Measurements from ENCODE around the gene ZDHHC14.
A peak's percentile ranks its signal among the peaks of the same experiment; 100 is the strongest.

The ZDHHC14 gene

DNA sequence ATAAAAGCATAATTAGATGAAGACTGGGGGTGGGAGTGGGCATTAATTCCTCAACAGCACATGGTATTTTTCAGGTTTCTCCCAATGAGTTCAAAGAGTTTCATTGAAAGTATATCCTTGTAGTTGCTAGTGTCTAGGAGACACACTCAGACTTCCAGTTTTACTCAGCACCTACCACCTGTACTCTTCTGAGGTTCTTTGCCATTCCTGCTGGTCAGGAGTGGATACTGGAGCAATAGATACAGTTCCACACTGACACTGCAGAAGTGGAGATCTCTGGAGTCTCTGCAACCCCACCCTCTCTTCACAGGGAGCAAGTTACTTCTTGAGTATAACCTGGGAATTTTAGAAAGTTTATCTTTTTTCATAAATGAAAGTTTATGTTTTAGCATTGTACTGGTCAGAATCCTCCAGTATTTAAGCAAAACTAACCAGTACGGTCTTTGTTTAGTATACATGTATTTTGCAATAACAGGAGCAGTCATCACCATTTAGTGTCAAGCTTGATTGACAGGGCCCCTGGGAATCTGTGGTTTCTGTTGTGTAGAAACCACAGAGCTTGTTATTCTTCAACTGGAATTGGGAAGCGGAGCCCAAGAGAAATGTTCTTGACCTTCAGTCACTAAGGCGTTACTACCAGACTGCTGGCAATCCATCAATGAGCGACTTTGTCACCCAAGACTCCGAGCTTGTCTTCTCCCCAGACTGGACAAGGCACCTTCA, 148.1 kb downstream of the ZDHHC14 start:
- Mint-ChIP-seq H3K4me1 (peaks cover 48% of the 10 kb centered on the region), H3K4me3 (peak overlapping the region; percentile 8), H3K9me3 (no peaks in the 10 kb centered on the region), H3K27ac (peak overlapping the region; percentile 8), H3K27me3 (no peaks in the 10 kb centered on the region), H3K36me3 (peaks cover 4% of the 10 kb centered on the region)
- DNase-seq (ENCODE audit: low spot score in 2 of 2) (no peak), ATAC-seq (ENCODE audit: low read depth) (peak; percentile 53)

DNA sequence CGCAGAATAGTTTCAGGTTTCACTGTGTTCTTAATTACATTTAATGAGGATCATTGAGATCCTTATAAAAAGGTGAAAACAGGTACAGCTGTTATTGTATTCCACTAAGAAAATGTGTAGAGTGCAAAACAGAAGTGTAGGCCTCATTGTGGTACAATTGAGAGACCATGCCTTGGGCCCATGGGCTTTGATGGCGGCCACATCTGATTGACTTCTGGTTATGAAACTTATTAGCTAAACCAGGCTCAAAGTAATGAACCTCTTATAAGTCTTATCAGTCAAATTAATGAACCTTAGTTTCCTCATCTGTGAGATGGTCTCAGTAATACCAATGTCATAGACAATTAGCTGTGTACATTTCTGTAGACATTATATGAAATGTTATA, 148.7 kb downstream of the ZDHHC14 start:
- H3K27me3 Mint-ChIP-seq: no peaks in the 10 kb centered on the region
- no peaks in the 10 kb centered on the region for H3K9me3 Mint-ChIP-seq
- ATAC-seq (ENCODE audit: low read depth) (no peak), DNase-seq (ENCODE audit: low spot score in 2 of 2) (no peak)
- peak overlapping the region; percentile 8 for H3K27ac Mint-ChIP-seq
- H3K36me3 Mint-ChIP-seq: peaks cover 4% of the 10 kb centered on the region
- H3K4me3 Mint-ChIP-seq: peak overlapping the region; percentile 8
- peaks cover 48% of the 10 kb centered on the region for H3K4me1 Mint-ChIP-seq

- peaks cover 53% of the 10 kb centered on the region for H3K4me1 Mint-ChIP-seq
Measured at GRCh38 chr6:157530126-157530525, 149.1 kb downstream of the ZDHHC14 start.

GRCh38 chr6:157530724-157531168, 149.8 kb downstream of the ZDHHC14 start:
- no peak overlapping the region for H3K27ac Mint-ChIP-seq
- peaks cover 58% of the 10 kb centered on the region for H3K4me1 Mint-ChIP-seq
- DNase-seq (ENCODE audit: low spot score in 2 of 2) (no peak), ATAC-seq (ENCODE audit: low read depth) (no peak)
- H3K9me3 Mint-ChIP-seq: no peaks in the 10 kb centered on the region
- peaks cover 4% of the 10 kb centered on the region for H3K36me3 Mint-ChIP-seq
- H3K4me3 Mint-ChIP-seq: no peak overlapping the region
- H3K27me3 Mint-ChIP-seq: no peaks in the 10 kb centered on the region

More at GRCh38 chr6:157530126-157530525, 149.1 kb downstream of the ZDHHC14 start:
- Mint-ChIP-seq H3K9me3 (no peaks in the 10 kb centered on the region), H3K27ac (no peak overlapping the region), H3K4me3 (no peak overlapping the region), H3K36me3 (peaks cover 4% of the 10 kb centered on the region), H3K27me3 (no peaks in the 10 kb centered on the region)
- ATAC-seq (ENCODE audit: low read depth): no peak
- DNase-seq (ENCODE audit: low spot score in 2 of 2): no peak

- no peaks in the 10 kb centered on the region for H3K9me3 Mint-ChIP-seq
- ATAC-seq (ENCODE audit: low read depth): no peak
- DNase-seq (ENCODE audit: low spot score in 2 of 2): no peak
- H3K27me3 Mint-ChIP-seq: no peaks in the 10 kb centered on the region
- no peak overlapping the region for H3K4me3 Mint-ChIP-seq
- H3K4me1 Mint-ChIP-seq: peaks cover 58% of the 10 kb centered on the region
- H3K27ac Mint-ChIP-seq: no peak overlapping the region
- H3K36me3 Mint-ChIP-seq: no peaks in the 10 kb centered on the region
Measured at GRCh38 chr6:157531169-157531985, 150.4 kb downstream of the ZDHHC14 start.

- Mint-ChIP-seq H3K9me3 (no peaks in the 10 kb centered on the region), H3K4me3 (no peak overlapping the region), H3K4me1 (peaks cover 54% of the 10 kb centered on the region), H3K36me3 (no peaks in the 10 kb centered on the region), H3K27me3 (no peaks in the 10 kb centered on the region), H3K27ac (no peak overlapping the region)
- no peak for DNase-seq (ENCODE audit: low spot score in 2 of 2)
- ATAC-seq (ENCODE audit: low read depth): no peak
Measured at GRCh38 chr6:157531986-157532365, 151.0 kb downstream of the ZDHHC14 start.

GRCh38 chr6:157533048-157533871, 152.3 kb downstream of the ZDHHC14 start:
- ATAC-seq (ENCODE audit: low read depth) (no peak), DNase-seq (ENCODE audit: low spot score in 2 of 2) (no peak)
- Mint-ChIP-seq H3K4me3 (peak overlapping the region; percentile 0), H3K27ac (peak overlapping the region; percentile 6), H3K4me1 (peaks cover 50% of the 10 kb centered on the region), H3K9me3 (no peaks in the 10 kb centered on the region), H3K36me3 (no peaks in the 10 kb centered on the region), H3K27me3 (no peaks in the 10 kb centered on the region)

DNA sequence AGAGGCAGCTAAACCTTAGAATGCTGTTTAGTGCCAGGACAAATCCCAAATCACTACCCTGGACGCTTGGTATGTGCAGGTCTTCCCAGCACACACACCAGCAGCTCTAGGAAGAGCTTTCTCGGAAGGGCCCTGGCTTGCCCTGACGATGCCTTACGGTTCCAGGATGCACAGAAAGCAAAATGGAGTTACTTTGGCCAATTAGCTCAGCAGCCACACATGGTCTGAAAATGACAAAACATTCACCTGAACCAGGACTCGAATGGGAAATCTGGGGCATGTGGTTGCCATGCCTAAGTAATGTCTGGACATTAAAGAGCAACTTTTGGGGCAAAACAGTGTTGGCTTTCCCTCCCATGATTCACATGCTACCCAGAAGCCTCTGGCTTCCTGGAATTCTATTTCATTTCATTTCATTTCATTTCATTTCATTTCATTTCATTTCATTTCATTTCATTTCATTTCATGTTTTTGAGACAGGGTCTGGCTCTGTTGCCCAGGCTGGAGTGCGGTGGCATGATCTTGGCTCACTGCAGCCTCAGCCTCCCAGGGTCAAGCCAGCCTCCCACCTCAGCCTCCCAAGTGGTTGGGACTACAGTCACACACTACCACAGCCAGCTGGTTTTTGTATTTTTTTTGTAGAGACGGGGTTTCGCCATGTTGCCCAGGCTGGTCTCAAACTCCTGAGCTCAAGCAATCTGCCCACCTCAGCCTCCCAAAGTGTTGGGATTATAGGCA, 153.3 kb downstream of the ZDHHC14 start:
- H3K9me3 Mint-ChIP-seq: no peaks in the 10 kb centered on the region
- no peak for DNase-seq (ENCODE audit: low spot score in 2 of 2)
- H3K4me1 Mint-ChIP-seq: peaks cover 53% of the 10 kb centered on the region
- no peaks in the 10 kb centered on the region for H3K27me3 Mint-ChIP-seq
- H3K36me3 Mint-ChIP-seq: no peaks in the 10 kb centered on the region
- no peak overlapping the region for H3K27ac Mint-ChIP-seq
- no peak overlapping the region for H3K4me3 Mint-ChIP-seq
- ATAC-seq (ENCODE audit: low read depth): no peak

- no peak overlapping the region for H3K4me3 Mint-ChIP-seq
- H3K27ac Mint-ChIP-seq: peak overlapping the region; percentile 74
- DNase-seq (ENCODE audit: low spot score in 2 of 2): no peak
- H3K9me3 Mint-ChIP-seq: no peaks in the 10 kb centered on the region
- peaks cover 55% of the 10 kb centered on the region for H3K4me1 Mint-ChIP-seq
- H3K36me3 Mint-ChIP-seq: no peaks in the 10 kb centered on the region
- no peaks in the 10 kb centered on the region for H3K27me3 Mint-ChIP-seq
- ATAC-seq (ENCODE audit: low read depth): no peak
Measured at GRCh38 chr6:157534977-157535339, 154.0 kb downstream of the ZDHHC14 start.

DNA sequence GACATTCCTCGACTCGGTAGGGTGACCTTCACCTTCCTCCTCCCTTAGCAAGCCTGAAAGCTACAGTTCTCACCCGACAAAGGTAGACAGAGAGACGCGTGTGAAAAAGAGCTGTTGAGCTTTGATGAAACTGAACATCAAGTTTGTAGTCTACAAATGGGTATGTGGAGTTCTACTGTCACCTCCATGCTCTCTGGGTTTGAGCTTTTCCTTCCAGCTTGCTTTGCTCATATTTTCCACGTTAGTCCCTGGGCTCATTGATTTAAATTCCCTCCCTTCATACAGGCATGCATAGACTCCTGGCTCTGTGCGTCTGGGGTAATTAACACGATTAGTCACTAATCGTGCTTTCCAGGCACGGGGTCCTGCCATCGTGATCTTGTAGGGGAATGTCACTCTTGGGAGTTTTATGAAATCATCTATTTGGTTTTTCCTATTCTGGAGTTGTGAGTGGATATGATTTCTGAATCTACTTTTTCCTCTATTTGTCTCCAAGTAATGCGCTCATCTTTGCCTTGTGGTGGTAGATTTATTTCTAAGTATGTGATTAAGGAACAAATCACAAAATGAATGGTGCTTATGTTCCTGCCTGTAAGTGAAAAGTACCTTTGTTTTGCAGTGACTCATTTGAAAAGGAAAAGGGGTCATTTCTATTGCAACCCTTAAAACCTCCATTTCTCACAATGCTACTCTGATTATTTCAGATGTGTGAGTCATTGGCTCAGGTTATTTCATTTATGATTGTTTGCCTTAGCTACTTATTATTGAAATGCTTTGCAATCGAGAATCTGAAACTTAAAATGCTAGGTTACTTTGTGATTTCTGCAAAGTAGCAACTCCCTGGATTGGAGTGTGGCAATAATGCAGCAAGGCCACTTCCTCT, 154.6 kb downstream of the ZDHHC14 start:
- Mint-ChIP-seq H3K27ac (peak overlapping the region; percentile 74), H3K4me1 (peaks cover 58% of the 10 kb centered on the region), H3K27me3 (no peaks in the 10 kb centered on the region), H3K9me3 (no peaks in the 10 kb centered on the region), H3K4me3 (peak overlapping the region; percentile 47), H3K36me3 (no peaks in the 10 kb centered on the region)
- ATAC-seq (ENCODE audit: low read depth) (peak; percentile 37), DNase-seq (ENCODE audit: low spot score in 2 of 2) (no peak)

DNA sequence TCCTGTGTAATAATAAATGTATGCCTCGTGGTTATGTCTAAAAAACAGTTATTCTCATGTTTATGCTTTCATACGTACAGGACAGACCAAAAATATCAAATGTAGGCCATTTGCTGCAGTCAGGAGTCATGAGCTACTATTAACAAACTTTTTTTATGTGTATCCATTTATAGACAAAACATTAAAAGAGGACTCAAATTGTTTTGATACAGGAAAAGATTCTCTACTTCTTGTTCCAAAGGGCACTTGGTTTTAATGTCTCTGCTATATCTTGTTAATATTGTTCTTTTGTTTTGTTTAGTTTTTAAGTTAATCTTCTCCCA, 155.2 kb downstream of the ZDHHC14 start:
- no peaks in the 10 kb centered on the region for H3K36me3 Mint-ChIP-seq
- ATAC-seq (ENCODE audit: low read depth) (no peak), DNase-seq (ENCODE audit: low spot score in 2 of 2) (no peak)
- no peaks in the 10 kb centered on the region for H3K27me3 Mint-ChIP-seq
- H3K4me1 Mint-ChIP-seq: peaks cover 59% of the 10 kb centered on the region
- H3K27ac Mint-ChIP-seq: peak overlapping the region; percentile 74
- H3K4me3 Mint-ChIP-seq: no peak overlapping the region
- H3K9me3 Mint-ChIP-seq: no peaks in the 10 kb centered on the region

DNA sequence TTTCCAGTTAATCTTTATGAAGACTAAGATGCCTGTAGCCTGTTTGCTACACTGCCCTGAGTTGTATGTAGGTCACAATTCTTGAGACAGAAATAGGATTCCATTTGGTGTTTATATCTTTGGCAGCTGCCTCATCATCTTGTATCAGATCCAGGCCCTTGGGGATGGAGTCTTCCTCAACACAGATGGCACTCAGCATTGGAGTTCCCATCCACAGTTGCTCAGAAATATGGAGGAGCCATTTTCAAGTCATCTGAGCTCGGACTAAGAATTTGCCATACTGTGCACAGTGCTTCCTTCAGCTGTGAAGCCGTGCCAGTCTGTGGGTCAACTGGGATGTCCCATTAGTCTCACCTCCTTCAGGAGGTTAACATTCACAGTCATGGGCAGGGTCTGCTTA, 156.6 kb downstream of the ZDHHC14 start:
- Mint-ChIP-seq H3K4me3 (no peak overlapping the region), H3K9me3 (no peaks in the 10 kb centered on the region), H3K36me3 (peaks cover 5% of the 10 kb centered on the region), H3K27ac (peak overlapping the region; percentile 87), H3K4me1 (peaks cover 61% of the 10 kb centered on the region), H3K27me3 (no peaks in the 10 kb centered on the region)
- DNase-seq (ENCODE audit: low spot score in 2 of 2): no peak
- ATAC-seq (ENCODE audit: low read depth): no peak

GRCh38 chr6:157538168-157538567, 157.2 kb downstream of the ZDHHC14 start:
- no peak for DNase-seq (ENCODE audit: low spot score in 2 of 2)
- H3K27me3 Mint-ChIP-seq: no peaks in the 10 kb centered on the region
- peak overlapping the region; percentile 66 for H3K4me3 Mint-ChIP-seq
- peak; percentile 83 for ATAC-seq (ENCODE audit: low read depth)
- H3K4me1 Mint-ChIP-seq: peaks cover 59% of the 10 kb centered on the region
- no peaks in the 10 kb centered on the region for H3K9me3 Mint-ChIP-seq
- peak overlapping the region; percentile 87 for H3K27ac Mint-ChIP-seq
- peaks cover 7% of the 10 kb centered on the region for H3K36me3 Mint-ChIP-seq
